ENCODE measurements around the gene PKP1.

Gene PKP1

GRCh38 chr1:201325678-201326060 is 42.4 kb downstream of the PKP1 start:
- POLR2A ChIA-PET: no interaction called here
- H3K4me3 ChIP-seq (ENCODE audit: low read depth, low read length): no peak overlapping the region
- H3K36me3 ChIP-seq (ENCODE audit: control insufficient read depth in 2 of 2, insufficient read depth in 1 of 2, low read length in 2 of 2): no peaks in the 10 kb centered on the region
- CTCF ChIA-PET: interaction anchor here (0.7 kb wide), 1 partner anchor 71 kb away, joined by 3 read pairs; no protein-coding TSS in a partner anchor
- no peak overlapping the region for H3K27ac ChIP-seq (ENCODE audit: extremely low read depth, low read depth, low read length)
- H3K4me1 ChIP-seq (ENCODE audit: control insufficient read depth, insufficient read depth, low read length): no peaks in the 10 kb centered on the region
- no peaks in the 10 kb centered on the region for H3K9me3 ChIP-seq (ENCODE audit: control insufficient read depth, insufficient read depth, low read depth, low read length)
- TF ChIP-seq ZSCAN16 (tag by site-specific recombination; IDR thresholded peaks at IDR 0.05) (no peak), ZNF707 (tag by site-specific recombination; IDR thresholded peaks at IDR 0.05) (no peak), ZNF398 (tag by site-specific recombination; IDR thresholded peaks at IDR 0.05) (no peak), ZNF404 (tag by site-specific recombination; IDR thresholded peaks at IDR 0.05) (no peak), ZNF214 (tag by site-specific recombination; IDR thresholded peaks at IDR 0.05; ENCODE audit: borderline replicate concordance) (no peak), ZNF837 (tag by site-specific recombination; IDR thresholded peaks at IDR 0.05) (no peak), ZNF26 (tag by site-specific recombination; IDR thresholded peaks at IDR 0.05) (no peak), ZNF10 (tag by site-specific recombination; IDR thresholded peaks at IDR 0.05) (no peak), ZEB2 (tag by site-specific recombination; IDR thresholded peaks at IDR 0.05) (no peak), KLF1 (tag by site-specific recombination; IDR thresholded peaks at IDR 0.05) (no peak), BCL11A (tag by site-specific recombination; IDR thresholded peaks at IDR 0.05; ENCODE audit: low read depth) (no peak), ZNF701 (tag by site-specific recombination; IDR thresholded peaks at IDR 0.05) (no peak), ZNF341 (tag by site-specific recombination; IDR thresholded peaks at IDR 0.05; ENCODE audit: low read depth) (no peak)

- no peaks in the 10 kb centered on the region for H3K4me1 ChIP-seq (ENCODE audit: control insufficient read depth, insufficient read depth, low read length)
- no peaks in the 10 kb centered on the region for H3K9me3 ChIP-seq (ENCODE audit: control insufficient read depth, insufficient read depth, low read depth, low read length)
- H3K27ac ChIP-seq (ENCODE audit: extremely low read depth, low read depth, low read length): no peak overlapping the region
- POLR2A ChIA-PET: no interaction called here
- TF ChIP-seq ZNF138 (tag by site-specific recombination; IDR thresholded peaks at IDR 0.05; ENCODE audit: borderline replicate concordance) (no peak), ZNF488 (tag by site-specific recombination; IDR thresholded peaks at IDR 0.05) (no peak), ZNF274 (IDR thresholded peaks at IDR 0.05; ENCODE audit: low read length) (no peak), ZNF274 (tag by site-specific recombination; IDR thresholded peaks at IDR 0.05; ENCODE audit: borderline replicate concordance) (no peak), SCRT2 (tag by site-specific recombination; IDR thresholded peaks at IDR 0.05) (no peak), ZNF133 (tag by site-specific recombination; IDR thresholded peaks at IDR 0.05) (no peak)
- H3K4me3 ChIP-seq (ENCODE audit: low read depth, low read length): no peak overlapping the region
- no peaks in the 10 kb centered on the region for H3K36me3 ChIP-seq (ENCODE audit: control insufficient read depth in 2 of 2, insufficient read depth in 1 of 2, low read length in 2 of 2)
- CTCF ChIA-PET: interaction anchor here (0.6 to 1.1 kb wide), 3 partner anchors 20 to 73 kb away, joined by 3 to 4 read pairs (median 4); no protein-coding TSS in a partner anchor
Observed at GRCh38 chr1:201326710-201327109, 43.4 kb downstream of the PKP1 start.

- no peak overlapping the region for H3K27ac ChIP-seq (ENCODE audit: extremely low read depth, low read depth, low read length)
- H3K9me3 ChIP-seq (ENCODE audit: control insufficient read depth, insufficient read depth, low read depth, low read length): no peaks in the 10 kb centered on the region
- ChIA-PET POLR2A (no interaction called here), CTCF (interaction anchor here (1.1 to 2.2 kb wide), 3 partner anchors 19 to 74 kb away, joined by 3 to 8 read pairs (median 4); no protein-coding TSS in a partner anchor)
- H3K4me3 ChIP-seq (ENCODE audit: low read depth, low read length): no peak overlapping the region
- H3K36me3 ChIP-seq (ENCODE audit: control insufficient read depth in 2 of 2, insufficient read depth in 1 of 2, low read length in 2 of 2): no peaks in the 10 kb centered on the region
- no peaks in the 10 kb centered on the region for H3K4me1 ChIP-seq (ENCODE audit: control insufficient read depth, insufficient read depth, low read length)
- TF ChIP-seq ZNF426 (tag by site-specific recombination; IDR thresholded peaks at IDR 0.05): no peak
- TF ChIP-seq ZNF654 (tag by site-specific recombination; IDR thresholded peaks at IDR 0.05; ENCODE audit: low read depth): no peak
- TF ChIP-seq ZNF211 (tag by site-specific recombination; IDR thresholded peaks at IDR 0.05; ENCODE audit: low read depth): no peak
- no peak for TF ChIP-seq ZNF416 (tag by site-specific recombination; IDR thresholded peaks at IDR 0.05)
- TF ChIP-seq ZNF214 (tag by site-specific recombination; IDR thresholded peaks at IDR 0.05; ENCODE audit: borderline replicate concordance): no peak
- TF ChIP-seq ZBTB44 (tag by site-specific recombination; IDR thresholded peaks at IDR 0.05): no peak
- no peak for TF ChIP-seq ZNF645 (tag by site-specific recombination; IDR thresholded peaks at IDR 0.05)
- no peak for TF ChIP-seq ZSCAN16 (tag by site-specific recombination; IDR thresholded peaks at IDR 0.05)
- TF ChIP-seq ZNF112 (tag by site-specific recombination; IDR thresholded peaks at IDR 0.05): no peak
Observed at GRCh38 chr1:201327687-201328240, 44.5 kb downstream of the PKP1 start.

Data from HEK293 (cell line).